GM12865 (cell line): ENCODE data around the gene VAPA.

Experiments
- DNase-seq: peaks from one replicate; pipeline ENCODE4 v3.0.0; 2010; ENCODE audit warnings: low read depth
- H3K4me3 ChIP-seq: 2 replicates; pipeline ENCODE4 v1.5.1; 2011; ENCODE audit warnings: mild to moderate bottlenecking, low read depth, low read length, control low read depth
- CTCF ChIP-seq: IDR thresholded peaks from 2 replicates; pipeline ENCODE4 v1.5.1; 2011; ENCODE audit warnings: low read length, control low read depth, low read depth, inconsistent platforms; ENCODE audit not compliant: insufficient read depth; ENCODE audit errors: missing control alignments

Gene VAPA

GRCh38 chr18:9952633-9953416, 39.0 kb downstream of the VAPA start:
- TF ChIP-seq CTCF: no peak
- H3K4me3 ChIP-seq: no peak overlapping the region
- no peak for DNase-seq

- H3K4me3 ChIP-seq: no peak overlapping the region
- DNase-seq: no peak
- TF ChIP-seq CTCF: no peak
Measured at GRCh38 chr18:9958861-9959399, 45.1 kb downstream of the VAPA start.

GRCh38 chr18:9959564-9959963, 45.7 kb downstream of the VAPA start:
- no peak for TF ChIP-seq CTCF
- DNase-seq: no peak
- no peak overlapping the region for H3K4me3 ChIP-seq

GRCh38 chr18:9960258-9960904, 46.6 kb downstream of the VAPA start:
- TF ChIP-seq CTCF: no peak
- DNase-seq: no peak
- H3K4me3 ChIP-seq: no peak overlapping the region

- H3K4me3 ChIP-seq: no peak overlapping the region
- TF ChIP-seq CTCF: no peak
- no peak for DNase-seq
Measured at GRCh38 chr18:9961041-9961440, 47.2 kb downstream of the VAPA start.

GRCh38 chr18:9965711-9966624, 52.2 kb downstream of the VAPA start:
- no peak for DNase-seq
- H3K4me3 ChIP-seq: no peak overlapping the region
- no peak for TF ChIP-seq CTCF
